H1 (cell line): ENCODE measurements around the gene MORN5. TPM values are rescaled to one million over a fixed set of nuclear protein-coding genes. Genes with fewer than 3 reads are reported as not detected.
A peak's percentile ranks its signal among the peaks of the same experiment; 100 is the strongest.

Experiments
- CTCF ChIA-PET: fragments of 300-600 bp; sonication (Branson Sonifier 250); formaldehyde crosslinking; loops from one replicate; lab custom pipeline; 2021; ENCODE audit not compliant: partially characterized antibody; lab: Charles Lee
- POLR2A ChIA-PET: fragments of 300-600 bp; sonication (Branson Sonifier 250); formaldehyde crosslinking; loops from one replicate; lab custom pipeline; 2021; ENCODE audit warnings: inconsistent platforms; ENCODE audit not compliant: partially characterized antibody; lab: Charles Lee
- DNase-seq, 2 experiments: peaks; one replicate each; pipeline versions ENCODE4 v3.0.0 to v3.0.0-alpha.2; 2010 to 2022; ENCODE audit warnings: low spot score in 2 of 2, low read depth in 1 of 2, mixed read lengths in 1 of 2
- FAIRE-seq: peaks from 2 replicates; lab custom pipeline; 2011; peaks lifted over from hg19 to GRCh38; lab: Jason Lieb, UNC
- H2AFZ ChIP-seq: 2 replicates; pipeline ENCODE4 v1.8.1; 2012; ENCODE audit warnings: low read length, inconsistent platforms
- H2AK5ac ChIP-seq: 2 replicates; pipeline ENCODE4 v1.6.1; 2013; ENCODE audit warnings: low read depth, low read length
- H2BK120ac ChIP-seq: replicated peaks from 2 replicates; pipeline ENCODE3; 2013; ENCODE audit warnings: low read depth, low read length, inconsistent platforms
- H2BK12ac ChIP-seq: 2 replicates; pipeline ENCODE4 v1.6.1; 2013; ENCODE audit warnings: low read depth, low read length
- H2BK15ac ChIP-seq: 2 replicates; pipeline ENCODE4 v1.6.1; 2013; ENCODE audit warnings: low read length
- H2BK20ac ChIP-seq: 2 replicates; pipeline ENCODE4 v1.6.1; 2013; ENCODE audit warnings: low read length
- H2BK5ac ChIP-seq: 2 replicates; pipeline ENCODE4 v1.6.1; 2013; ENCODE audit warnings: low read depth, low read length
- H3K14ac ChIP-seq: 2 replicates; pipeline ENCODE4 v1.6.1; 2013; ENCODE audit warnings: inconsistent platforms; ENCODE audit not compliant: insufficient read length
- H3K18ac ChIP-seq: 2 replicates; pipeline ENCODE4 v1.6.1; 2013; ENCODE audit warnings: low read length; ENCODE audit errors: extremely low read depth
- H3K23ac ChIP-seq: 2 replicates; pipeline ENCODE4 v1.6.1; 2013; ENCODE audit warnings: inconsistent platforms; ENCODE audit not compliant: insufficient read length
- H3K23me2 ChIP-seq: 2 replicates; pipeline ENCODE4 v1.6.1; 2013; ENCODE audit warnings: low read depth, low read length
- H3K27ac ChIP-seq: 2 replicates; pipeline ENCODE4 v1.6.1; 2011; ENCODE audit warnings: low read depth, low read length, inconsistent platforms
- H3K27me3 ChIP-seq, 4 experiments: replicated peaks in 1 of 4; 1 replicate in 1 of 4; 2 replicates in 3 of 4; pipeline versions ENCODE4 v1.6.1 to v1.8.1; 2011 to 2013; ENCODE audit warnings: low read length in 3 of 4, mild to moderate bottlenecking in 3 of 4, inconsistent platforms in 2 of 4, mixed read lengths in 2 of 4, moderate library complexity in 1 of 4; ENCODE audit not compliant: control insufficient read depth in 3 of 4, insufficient read depth in 3 of 4; ENCODE audit errors: extremely low read depth in 1 of 4
- H3K36me3 ChIP-seq, 4 experiments: 2 replicates each; pipeline versions ENCODE4 v1.6.1 to v1.8.1; 2011 to 2013; ENCODE audit warnings: mild to moderate bottlenecking in 4 of 4, low read length in 3 of 4, moderate library complexity in 2 of 4, control low read depth in 1 of 4, inconsistent platforms in 1 of 4; ENCODE audit not compliant: insufficient read depth in 4 of 4, control insufficient read depth in 2 of 4
- H3K4ac ChIP-seq: replicated peaks from 2 replicates; pipeline ENCODE3; 2013; ENCODE audit warnings: low read length, low read depth, mixed read lengths, inconsistent platforms; ENCODE audit not compliant: insufficient read length
- H3K4me1 ChIP-seq, 4 experiments: replicated peaks in 1 of 4; 1 replicate in 1 of 4; 2 replicates in 3 of 4; pipeline versions ENCODE4 v1.6.1 to v1.8.1; 2011 to 2013; ENCODE audit warnings: low read length in 3 of 4, inconsistent platforms in 2 of 4, mixed read lengths in 1 of 4; ENCODE audit not compliant: insufficient read depth in 4 of 4, control insufficient read depth in 3 of 4
- H3K4me2 ChIP-seq, 2 experiments: 2 replicates each; pipeline versions ENCODE4 v1.6.1 to v1.8.1; 2011 to 2013; ENCODE audit warnings: low read depth in 2 of 2, low read length in 2 of 2, control low read depth in 1 of 2, inconsistent platforms in 1 of 2, mild to moderate bottlenecking in 1 of 2; ENCODE audit not compliant: insufficient read depth in 1 of 2
- H3K4me3 ChIP-seq, 4 experiments: fragments of 200-600, 300-600 bp in 1 of 4; sonication (generic), shearing (Covaris generic), sonication (Bioruptor Twin) in 1 of 4; 2 replicates each; pipeline versions ENCODE4 v1.5.1 to v1.8.1; 2011 to 2016; ENCODE audit warnings: low read length in 4 of 4, low read depth in 3 of 4, control low read depth in 2 of 4, inconsistent platforms in 2 of 4, mild to moderate bottlenecking in 2 of 4, mixed read lengths in 1 of 4, moderate library complexity in 1 of 4; ENCODE audit not compliant: insufficient read depth in 2 of 4; ENCODE audit errors: extremely low read depth in 1 of 4
- H3K56ac ChIP-seq: replicated peaks from 2 replicates; pipeline ENCODE3; 2013; ENCODE audit warnings: low read depth, mild to moderate bottlenecking, mixed read lengths, low read length, inconsistent platforms; ENCODE audit not compliant: insufficient read length
- H3K79me1 ChIP-seq: 2 replicates; pipeline ENCODE4 v1.6.1; 2013; ENCODE audit warnings: low read depth, low read length, control low read depth
- H3K79me2 ChIP-seq, 2 experiments: 2 replicates each; pipeline versions ENCODE4 v1.6.1 to v1.8.1; 2012 to 2013; ENCODE audit warnings: low read length in 2 of 2, mild to moderate bottlenecking in 2 of 2, inconsistent platforms in 1 of 2; ENCODE audit not compliant: insufficient read depth in 2 of 2, control insufficient read depth in 1 of 2
- H3K9ac ChIP-seq, 4 experiments: replicated peaks in 1 of 4; 1 replicate in 1 of 4; 2 replicates in 3 of 4; pipeline versions ENCODE4 v1.6.1 to v1.8.1; 2011 to 2013; ENCODE audit warnings: low read depth in 3 of 4, low read length in 3 of 4, control low read depth in 2 of 4, mild to moderate bottlenecking in 2 of 4, moderate library complexity in 2 of 4, inconsistent platforms in 1 of 4; ENCODE audit errors: extremely low read depth in 1 of 4
- H3K9me3 ChIP-seq, 2 experiments: 2 replicates each; pipeline versions ENCODE4 v1.6.1 to v1.8.1; 2012 to 2013; ENCODE audit warnings: mild to moderate bottlenecking in 2 of 2, moderate library complexity in 2 of 2, control low read depth in 1 of 2, inconsistent platforms in 1 of 2, low read depth in 1 of 2, low read length in 1 of 2, mixed read lengths in 1 of 2; ENCODE audit not compliant: insufficient read depth in 2 of 2
- H4K20me1 ChIP-seq, 2 experiments: replicated peaks in 1 of 2; 2 replicates each; pipeline versions ENCODE3 to v1.8.1; 2011 to 2013; ENCODE audit warnings: inconsistent platforms in 2 of 2, low read length in 2 of 2, mild to moderate bottlenecking in 1 of 2; ENCODE audit not compliant: insufficient read depth in 2 of 2, control insufficient read depth in 1 of 2
- H4K5ac ChIP-seq: 2 replicates; pipeline ENCODE4 v1.6.1; 2013; ENCODE audit warnings: low read length, low read depth, mixed read lengths, inconsistent platforms; ENCODE audit not compliant: insufficient read length
- H4K8ac ChIP-seq: 2 replicates; pipeline ENCODE4 v1.8.0; 2013; ENCODE audit warnings: mild to moderate bottlenecking, moderate library complexity, low read length, inconsistent platforms; ENCODE audit not compliant: insufficient read depth; ENCODE audit errors: extremely low read depth
- H4K91ac ChIP-seq: replicated peaks from 2 replicates; pipeline ENCODE3; 2013; ENCODE audit warnings: low read length, mixed read lengths, inconsistent platforms; ENCODE audit not compliant: insufficient read length
- BRCA1 ChIP-seq: IDR thresholded peaks from 2 replicates; pipeline ENCODE4 v1.6.1; 2012; ENCODE audit warnings: low read depth, low read length, improper control_type of control experiment
- CEBPB ChIP-seq: IDR thresholded peaks from 2 replicates; pipeline ENCODE4 v1.6.1; 2012; ENCODE audit warnings: low read depth, low read length
- CHD2 ChIP-seq: IDR thresholded peaks from 2 replicates; pipeline ENCODE4 v1.6.1; 2012; ENCODE audit warnings: low read length, improper control_type of control experiment
- HDAC6 ChIP-seq: IDR thresholded peaks from one replicate; pipeline ENCODE4 v1.7.1; 2012; ENCODE audit warnings: low read depth, mild to moderate bottlenecking, inconsistent platforms, low read length, moderate library complexity
- RAD21 ChIP-seq, 2 experiments: IDR thresholded peaks in 1 of 2; conservative IDR thresholded peaks in 1 of 2; 2 replicates each; pipeline ENCODE4 v1.6.1; 2011; ENCODE audit warnings: low read depth in 2 of 2, low read length in 2 of 2, improper control_type of control experiment in 1 of 2, inconsistent platforms in 1 of 2, mild to moderate bottlenecking in 1 of 2, moderate library complexity in 1 of 2
- TBP ChIP-seq: IDR thresholded peaks from 2 replicates; pipeline ENCODE4 v1.6.1; 2011; ENCODE audit warnings: low read depth, low read length, improper control_type of control experiment
- TEAD4 ChIP-seq: IDR thresholded peaks from 2 replicates; pipeline ENCODE4 v1.6.1; 2012; ENCODE audit warnings: low read depth, low read length, inconsistent platforms, mixed read lengths
- WGBS, 2 experiments: shearing (Covaris generic) in 1 of 2; methylation state at CpG; one replicate each; pipeline versions ENCODE4 v1.1.6 to v1.1.7; 2013 to 2015; ENCODE audit warnings: low lambda C conversion rate in 2 of 2, mixed read lengths in 2 of 2, inconsistent platforms in 1 of 2, low coverage in 1 of 2, missing lambda C conversion rate in 1 of 2; ENCODE audit not compliant: insufficient replicate concordance in 2 of 2, insufficient coverage in 1 of 2, insufficient read length in 1 of 2; ENCODE audit errors: extremely low coverage in 1 of 2, missing lambda C conversion rate in 1 of 2; 5-methylcytosine and 5-hydroxymethylcytosine counted together
- polyA plus RNA-seq, 7 experiments: library from polyadenylated mRNA; depleted of rRNA in 3 of 7; stranded (reverse) in 5 of 7; unstranded in 2 of 7; fragments of >200 nt in 5 of 7; fragments of 200-250 nt in 2 of 7; gene quantifications; 1 replicate in 5 of 7; 2 replicates in 1 of 7; 4 replicates in 1 of 7; pipeline versions ENCODE4 v1.2.1 to v1.2.3, GENCODE V29; 2011 to 2013; ENCODE audit warnings: missing spikeins in 2 of 7, mixed read lengths in 2 of 7
- total RNA-seq: library from RNA; stranded (reverse); fragmentation: NEBNext Ultra II Directional; extraction: Animal tissue kit (Norgen Biotek cat#: 25700); gene quantifications from 2 replicates; pipeline ENCODE4 v1.2.1, GENCODE V29; 2021
- TF ChIP-seq, protein P1 (sequence below), 3 experiments: IDR thresholded peaks; 1 replicate in 2 of 3; 2 replicates in 1 of 3; pipeline versions ENCODE4 v1.5.1 to v1.6.1; 2011; ENCODE audit warnings: low read length in 3 of 3, mild to moderate bottlenecking in 3 of 3, inconsistent platforms in 2 of 3, low read depth in 1 of 3, moderate library complexity in 1 of 3; ENCODE audit not compliant: insufficient read depth in 1 of 3; ENCODE audit errors: control extremely low read depth in 1 of 3

Gene MORN5
- total and polyA plus RNA-seq, 2 of the 8 experiments (the other 6 are each of a cell fraction or from before 2014, with no cell fraction given): not detected

DNA sequence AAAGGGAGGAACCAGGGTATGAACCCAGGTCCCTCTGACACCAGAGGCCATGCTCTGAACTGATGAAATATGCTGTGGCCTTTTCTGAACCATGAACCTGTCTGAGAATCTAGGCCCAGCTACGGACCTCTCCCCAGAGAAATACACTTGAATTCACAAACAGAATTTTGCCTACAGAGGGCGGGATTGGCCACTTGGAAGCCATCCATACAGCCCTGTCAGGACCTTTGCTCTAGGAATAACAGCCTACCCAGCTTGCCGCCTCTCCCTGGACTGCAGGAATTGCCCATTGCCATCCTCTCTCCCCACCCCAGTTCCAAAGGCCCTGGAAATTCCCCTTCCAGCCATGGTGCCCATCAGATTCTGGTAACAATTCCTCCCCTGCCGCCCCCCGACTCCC, 26.6 kb downstream of the MORN5 start:
- Histone ChIP-seq H3K56ac (no peak overlapping the region), H2BK120ac (no peak overlapping the region), H4K5ac (no peak overlapping the region), H4K8ac (no peak overlapping the region), H3K4me3 (no peak overlapping the region), H3K23me2 (no peaks in the 10 kb centered on the region), H3K18ac (no peak overlapping the region), H3K27me3 (no peaks in the 10 kb centered on the region), H4K20me1 (no peaks in the 10 kb centered on the region), H2AFZ (no peak overlapping the region), H3K14ac (no peak overlapping the region), H4K91ac (no peak overlapping the region), H2AK5ac (no peak overlapping the region), H3K27ac (no peak overlapping the region), H3K23ac (no peak overlapping the region), H3K4me1 (no peaks in the 10 kb centered on the region; a peak in 1 of 7 replicates), H3K9ac (no peak overlapping the region), H3K4me2 (no peak overlapping the region), H2BK15ac (no peak overlapping the region), H3K36me3 (no peaks in the 10 kb centered on the region), H3K9me3 (no peaks in the 10 kb centered on the region), H2BK12ac (no peak overlapping the region), H3K4ac (no peak overlapping the region), H2BK5ac (no peak overlapping the region), H3K79me1 (no peaks in the 10 kb centered on the region), H2BK20ac (no peak overlapping the region), H3K79me2 (no peaks in the 10 kb centered on the region)
- 76% methylated on average over 5 of the region's 5 CpGs; no CpG with 5 or more reads in 1 of the 2 experiments for WGBS, 2 experiments
- FAIRE-seq: no peak
- ChIA-PET POLR2A (interaction anchor here (1.0 kb wide), 1 partner anchor 9 kb away, joined by 3 read pairs; no protein-coding TSS in a partner anchor), CTCF (interaction anchor here (0.6 to 2.7 kb wide), 14 partner anchors 12 to 152 kb away, joined by 3 to 12 read pairs (median 4); no protein-coding TSS in a partner anchor)
- DNase-seq: peak in 1 of 2 experiments; percentile 52
- TF ChIP-seq HDAC6 (no peak), CEBPB (no peak), TEAD4 (no peak), RAD21 (IDR thresholded peaks at IDR 0.05 in 1 of 2, conservative IDR thresholded peaks at IDR 0.05 in 1 of 2; ENCODE audit: low read depth in 2 of 2, low read length in 2 of 2) (peak; percentile 42 to 60), CHD2 (no peak), BRCA1 (no peak), TBP (no peak)
- TF ChIP-seq, protein P1, sequence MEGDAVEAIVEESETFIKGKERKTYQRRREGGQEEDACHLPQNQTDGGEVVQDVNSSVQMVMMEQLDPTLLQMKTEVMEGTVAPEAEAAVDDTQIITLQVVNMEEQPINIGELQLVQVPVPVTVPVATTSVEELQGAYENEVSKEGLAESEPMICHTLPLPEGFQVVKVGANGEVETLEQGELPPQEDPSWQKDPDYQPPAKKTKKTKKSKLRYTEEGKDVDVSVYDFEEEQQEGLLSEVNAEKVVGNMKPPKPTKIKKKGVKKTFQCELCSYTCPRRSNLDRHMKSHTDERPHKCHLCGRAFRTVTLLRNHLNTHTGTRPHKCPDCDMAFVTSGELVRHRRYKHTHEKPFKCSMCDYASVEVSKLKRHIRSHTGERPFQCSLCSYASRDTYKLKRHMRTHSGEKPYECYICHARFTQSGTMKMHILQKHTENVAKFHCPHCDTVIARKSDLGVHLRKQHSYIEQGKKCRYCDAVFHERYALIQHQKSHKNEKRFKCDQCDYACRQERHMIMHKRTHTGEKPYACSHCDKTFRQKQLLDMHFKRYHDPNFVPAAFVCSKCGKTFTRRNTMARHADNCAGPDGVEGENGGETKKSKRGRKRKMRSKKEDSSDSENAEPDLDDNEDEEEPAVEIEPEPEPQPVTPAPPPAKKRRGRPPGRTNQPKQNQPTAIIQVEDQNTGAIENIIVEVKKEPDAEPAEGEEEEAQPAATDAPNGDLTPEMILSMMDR (IDR thresholded peaks at IDR 0.05; ENCODE audit: control extremely low read depth in 1 of 3, insufficient read depth in 1 of 3, low read depth in 1 of 3, low read length in 3 of 3): peak in 2 of 3 experiments; percentile 15 to 18; a peak in 2 of 4 replicates
